Activated CD8-positive, alpha-beta T cell treated with anti-CD3 and anti-CD28 coated beads for 36 hours (primary cell): ENCODE data around the gene TTLL13. TPM values are rescaled to one million over a fixed set of nuclear protein-coding genes. Genes with fewer than 3 reads are reported as not detected.
"Not testable (repeated sequence)": the region's sequence is repeated elsewhere in the genome, so short reads cannot be mapped to it uniquely, and the experiment has no call there.

Experiments used
- ATAC-seq: fragments of 200-7000 bp; cut with Tn5 transposase; one replicate; pipeline ENCODE4 v1.10.0; 2021; ENCODE audit warnings: mild to moderate bottlenecking, moderate library complexity
- CTCF ChIA-PET: fragments of 350-600 bp; sonication (Branson Sonifier 250); formaldehyde crosslinking; loops from one replicate; lab custom pipeline; 2021; ENCODE audit warnings: antibody characterized with exemption; lab: Charles Lee
- POLR2A ChIA-PET: fragments of 350-600 bp; sonication (Branson Sonifier 250); formaldehyde crosslinking; loops from one replicate; lab custom pipeline; 2021; ENCODE audit warnings: antibody characterized with exemption; lab: Charles Lee
- DNase-seq: peaks from one replicate; pipeline ENCODE4 v3.0.0-alpha.2; 2020
- H3K27ac Mint-ChIP-seq: one replicate; pipeline ENCODE4 v1.8.0; 2021; ENCODE audit warnings: mild to moderate bottlenecking, mixed read lengths
- H3K27me3 Mint-ChIP-seq: one replicate; pipeline ENCODE4 v1.8.0; 2021; ENCODE audit warnings: mixed read lengths
- H3K36me3 Mint-ChIP-seq: one replicate; pipeline ENCODE4 v1.8.0; 2021; ENCODE audit warnings: low read depth, mixed read lengths
- H3K4me1 Mint-ChIP-seq: one replicate; pipeline ENCODE4 v1.8.0; 2021; ENCODE audit warnings: low read depth, mixed read lengths
- H3K4me3 Mint-ChIP-seq: one replicate; pipeline ENCODE4 v1.8.0; 2021; ENCODE audit warnings: mild to moderate bottlenecking, moderate library complexity, mixed read lengths
- H3K9me3 Mint-ChIP-seq: one replicate; pipeline ENCODE4 v1.8.0; 2021; ENCODE audit warnings: mixed read lengths
- CTCF ChIP-seq: fragments of 200-600 bp; IDR thresholded peaks from one replicate; pipeline ENCODE4 v1.8.0; 2022; ENCODE audit warnings: antibody characterized with exemption, mild to moderate bottlenecking
- intact Hi-C: fragments of 100-400 bp; cut with micrococcal nuclease; formaldehyde crosslinking; loops from one replicate; pipeline ENCODE4 v1.10.0; 2022
- total RNA-seq, 2 experiments: library from RNA; stranded (reverse); gene quantifications; one replicate each; pipeline ENCODE4 v1.2.3, GENCODE V29; 2021

The TTLL13 gene
- total RNA-seq, 2 experiments from 2014 or later, result 0.20 to 1.1 TPM

DNA sequence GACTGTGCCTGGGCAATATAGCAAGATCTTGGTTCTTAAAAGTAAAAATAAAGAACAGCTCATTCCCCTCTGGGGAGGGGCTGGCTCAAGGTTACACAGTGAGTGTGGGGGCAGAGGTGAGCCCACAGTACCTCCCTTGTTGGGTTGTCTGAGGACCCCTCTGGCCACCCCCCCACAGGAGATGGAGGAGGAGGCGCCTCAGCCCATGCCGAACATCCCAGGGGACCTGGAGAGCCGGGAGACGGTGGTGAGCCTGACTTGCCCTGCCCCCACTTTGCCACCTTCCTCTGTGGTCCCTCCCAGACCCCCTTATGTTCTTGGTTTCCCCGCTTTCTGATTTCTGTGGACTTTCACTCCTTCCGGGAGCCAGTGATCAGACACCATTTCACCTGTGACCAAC lies 44.8 kb downstream of the TTLL13 start:
- ChIA-PET POLR2A (no interaction called here), CTCF (interaction anchor here (0.7 to 4.0 kb wide), 21 partner anchors 9 to 424 kb away, joined by 3 to 79 read pairs (median 4); partner anchors contain the start of gene ZNF774)
- DNase-seq (no peak), ATAC-seq (no peak)
- H3K36me3 Mint-ChIP-seq, result no peaks in the 10 kb centered on the region
- H3K9me3 Mint-ChIP-seq, result no peaks in the 10 kb centered on the region
- no peak overlapping the region for H3K27ac Mint-ChIP-seq
- intact Hi-C loops, result no loop called here
- no peak overlapping the region for H3K4me3 Mint-ChIP-seq
- H3K27me3 Mint-ChIP-seq, result peaks cover 4% of the 10 kb centered on the region
- H3K4me1 Mint-ChIP-seq, result peaks cover 3% of the 10 kb centered on the region
- no peak for TF ChIP-seq CTCF

DNA sequence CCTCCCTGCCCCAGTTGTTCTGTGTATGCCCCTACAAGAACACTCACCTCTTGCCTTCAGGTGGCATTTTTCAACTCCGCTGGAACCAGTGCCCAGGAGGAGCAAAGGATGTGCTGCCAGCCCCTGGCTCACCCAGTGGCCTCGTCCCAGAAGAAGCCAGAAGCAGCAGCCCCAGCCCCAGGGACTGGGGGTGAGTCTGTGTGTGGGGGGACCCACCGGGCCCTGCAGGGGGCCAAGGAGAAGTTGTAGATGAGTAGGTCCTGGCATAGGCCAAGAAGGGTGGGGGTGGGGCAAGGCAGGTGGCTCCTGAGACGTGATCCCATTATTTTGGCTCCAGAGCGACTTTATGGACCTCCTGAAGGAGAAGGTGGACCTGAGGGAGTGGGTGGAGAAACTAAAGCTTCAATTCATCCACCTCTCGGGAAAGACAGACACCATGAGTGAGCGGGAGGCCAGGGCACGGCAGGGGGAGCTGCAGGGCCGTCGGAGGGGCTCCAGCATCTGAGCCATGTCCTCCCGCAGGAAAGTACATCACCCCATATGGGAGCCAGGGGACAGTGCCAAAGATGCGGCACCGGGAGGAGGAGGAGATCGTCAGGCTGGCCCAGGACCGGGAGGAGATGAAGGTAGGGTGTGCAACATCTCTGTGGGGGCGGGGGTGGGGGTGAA lies 45.4 kb downstream of the TTLL13 start:
- ATAC-seq (no peak), DNase-seq (no peak)
- no peak overlapping the region for H3K27ac Mint-ChIP-seq
- peaks cover 3% of the 10 kb centered on the region for H3K4me1 Mint-ChIP-seq
- no peaks in the 10 kb centered on the region for H3K9me3 Mint-ChIP-seq
- ChIA-PET POLR2A (no interaction called here), CTCF (interaction anchor here (2.2 kb wide), 1 partner anchor 188 kb away, joined by 7 read pairs; no protein-coding TSS in a partner anchor)
- no peaks in the 10 kb centered on the region for H3K36me3 Mint-ChIP-seq
- intact Hi-C loops, result no loop called here
- H3K27me3 Mint-ChIP-seq, result peaks cover 4% of the 10 kb centered on the region
- no peak for TF ChIP-seq CTCF
- no peak overlapping the region for H3K4me3 Mint-ChIP-seq

DNA sequence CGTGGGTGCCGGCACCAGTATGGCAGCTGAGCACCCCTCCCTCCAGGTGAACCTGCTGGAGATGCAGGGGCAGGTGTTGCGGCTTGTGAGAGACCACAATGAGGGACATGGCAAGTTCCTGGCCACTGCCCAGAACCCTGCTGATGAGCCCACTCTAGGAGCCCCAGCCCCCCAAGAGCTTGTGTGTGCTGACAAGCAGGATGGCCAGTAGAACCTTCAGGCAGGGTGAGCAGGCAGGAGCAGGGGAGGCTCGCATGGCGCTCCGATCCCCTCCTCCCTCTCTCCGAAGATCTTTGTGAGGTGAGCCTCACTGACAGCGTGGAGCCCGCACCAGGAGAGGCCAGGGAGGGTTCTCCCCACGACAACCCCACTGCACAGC lies 45.9 kb downstream of the TTLL13 start:
- CTCF ChIA-PET, result interaction anchor here (2.2 kb wide), 1 partner anchor 187 kb away, joined by 7 read pairs; no protein-coding TSS in a partner anchor
- H3K36me3 Mint-ChIP-seq, result no peaks in the 10 kb centered on the region
- intact Hi-C loops, result no loop called here

GRCh38 chr15:90296316-90296884 lies 47.0 kb downstream of the TTLL13 start:
- CTCF ChIA-PET, result interaction anchor here (0.7 to 2.2 kb wide), 4 partner anchors 24 to 186 kb away, joined by 3 to 7 read pairs (median 3); no protein-coding TSS in a partner anchor
- DNase-seq, H3K27ac Mint-ChIP-seq, H3K36me3 Mint-ChIP-seq, POLR2A ChIA-PET, H3K9me3 Mint-ChIP-seq, H3K27me3 Mint-ChIP-seq, H3K4me1 Mint-ChIP-seq, H3K4me3 Mint-ChIP-seq, intact Hi-C loops, ATAC-seq: not testable (repeated sequence)

More for the DNA sequence above, 45.9 kb downstream of the TTLL13 start:
- POLR2A ChIA-PET, result no interaction called here
- Mint-ChIP-seq H3K27me3 (peaks cover 4% of the 10 kb centered on the region), H3K4me1 (peaks cover 3% of the 10 kb centered on the region), H3K9me3 (no peaks in the 10 kb centered on the region), H3K4me3 (no peak overlapping the region), H3K27ac (no peak overlapping the region)
- no peak for ATAC-seq
- DNase-seq, result no peak
- no peak for TF ChIP-seq CTCF

GRCh38 chr15:90297021-90297420 lies 47.7 kb downstream of the TTLL13 start:
- peaks cover 14% of the 10 kb centered on the region for H3K4me1 Mint-ChIP-seq
- no peaks in the 10 kb centered on the region for H3K9me3 Mint-ChIP-seq
- ATAC-seq (no peak), DNase-seq (no peak)
- intact Hi-C loops, result no loop called here
- POLR2A ChIA-PET, result no interaction called here
- H3K4me3 Mint-ChIP-seq, result no peak overlapping the region
- CTCF ChIA-PET, result interaction anchor here (0.7 to 1.0 kb wide), 3 partner anchors 23 to 140 kb away, joined by 3 read pairs; no protein-coding TSS in a partner anchor
- no peak overlapping the region for H3K27ac Mint-ChIP-seq
- no peak for TF ChIP-seq CTCF
- peaks cover 4% of the 10 kb centered on the region for H3K27me3 Mint-ChIP-seq
- H3K36me3 Mint-ChIP-seq, result no peaks in the 10 kb centered on the region
